ENCODE results near the gene DGKI. TPM values are rescaled to one million over a fixed set of nuclear protein-coding genes. Genes with fewer than 3 reads are reported as not detected.

Gene DGKI
- total and polyA plus RNA-seq, 9 of the 15 experiments (the other 6 are each of a cell fraction or from before 2014, with no cell fraction given) = 0.11 to 0.54 (median 0.15) TPM; not detected in 5

DNA sequence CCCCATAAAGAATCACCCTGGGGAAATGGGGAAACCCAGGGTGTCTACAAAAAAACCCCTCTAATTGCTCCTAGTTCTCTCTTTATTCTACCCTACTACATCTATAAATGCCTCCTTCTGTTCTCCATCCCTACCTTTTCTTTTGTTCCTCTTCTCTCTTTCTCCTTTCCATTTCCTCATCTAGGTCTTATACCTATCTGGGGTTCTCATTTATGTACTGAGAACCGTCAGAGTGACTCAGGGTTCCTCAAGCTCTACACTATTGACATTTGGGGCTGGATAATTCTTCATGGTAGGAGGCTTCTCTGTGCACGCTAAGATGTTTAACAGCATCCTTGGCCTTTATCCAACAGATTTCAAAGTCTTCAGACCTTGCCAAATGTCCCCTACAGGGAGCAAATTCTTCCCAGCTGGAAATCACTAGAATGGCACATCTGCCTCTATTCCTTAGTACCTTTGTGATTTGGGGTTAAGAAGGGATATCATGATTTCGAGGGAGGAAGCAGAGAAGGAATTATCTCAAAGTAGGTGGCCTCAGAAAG is 365.9 kb downstream of the DGKI start:
- no peak for TF ChIP-seq SETDB1 (IDR thresholded peaks at IDR 0.05; ENCODE audit: low read length)
- TF ChIP-seq PRPF4 (IDR thresholded peaks at IDR 0.05; ENCODE audit: insufficient read depth, low read depth, low read length, poor library complexity, severe bottlenecking) = no peak
- TF ChIP-seq, protein P1, sequence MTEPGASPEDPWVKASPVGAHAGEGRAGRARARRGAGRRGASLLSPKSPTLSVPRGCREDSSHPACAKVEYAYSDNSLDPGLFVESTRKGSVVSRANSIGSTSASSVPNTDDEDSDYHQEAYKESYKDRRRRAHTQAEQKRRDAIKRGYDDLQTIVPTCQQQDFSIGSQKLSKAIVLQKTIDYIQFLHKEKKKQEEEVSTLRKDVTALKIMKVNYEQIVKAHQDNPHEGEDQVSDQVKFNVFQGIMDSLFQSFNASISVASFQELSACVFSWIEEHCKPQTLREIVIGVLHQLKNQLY (CRISPR knock-in tag; conservative IDR thresholded peaks at IDR 0.05) = no peak
- TF ChIP-seq, protein P2, sequence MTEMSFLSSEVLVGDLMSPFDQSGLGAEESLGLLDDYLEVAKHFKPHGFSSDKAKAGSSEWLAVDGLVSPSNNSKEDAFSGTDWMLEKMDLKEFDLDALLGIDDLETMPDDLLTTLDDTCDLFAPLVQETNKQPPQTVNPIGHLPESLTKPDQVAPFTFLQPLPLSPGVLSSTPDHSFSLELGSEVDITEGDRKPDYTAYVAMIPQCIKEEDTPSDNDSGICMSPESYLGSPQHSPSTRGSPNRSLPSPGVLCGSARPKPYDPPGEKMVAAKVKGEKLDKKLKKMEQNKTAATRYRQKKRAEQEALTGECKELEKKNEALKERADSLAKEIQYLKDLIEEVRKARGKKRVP (CRISPR knock-in tag; IDR thresholded peaks at IDR 0.05) = no peak
- no peak for TF ChIP-seq HNRNPL (IDR thresholded peaks at IDR 0.05; ENCODE audit: low read depth, low read length)
- no peak for TF ChIP-seq CHD4 (IDR thresholded peaks at IDR 0.05; ENCODE audit: insufficient read depth, insufficient replicate concordance, low read depth, low read length, poor library complexity, severe bottlenecking)
- no peak for TF ChIP-seq MEIS2 (IDR thresholded peaks at IDR 0.05; ENCODE audit: partially characterized antibody)
- TF ChIP-seq MCM3 (IDR thresholded peaks at IDR 0.05) = no peak
- TF ChIP-seq ZNF316 (IDR thresholded peaks at IDR 0.05) = no peak
- CTCF ChIA-PET (ENCODE audit: low intra/inter-chr PET ratio) = no interaction called here

More for the DNA sequence above, 365.9 kb downstream of the DGKI start:
- ATAC-seq (no peak), DNase-seq (ENCODE audit: extremely low read depth in 1 of 4, low spot score in 3 of 4) (no peak), FAIRE-seq (no peak)
- no peaks in the 10 kb centered on the region for H4K20me1 ChIP-seq (replicated peaks; ENCODE audit: control insufficient read depth, insufficient read depth, low read length)
- POLR2A ChIA-PET = interaction anchor here (0.7 kb wide), 1 partner anchor 80 kb away, joined by 4 read pairs; no protein-coding TSS in a partner anchor
- no peaks in the 10 kb centered on the region for H3K9me1 ChIP-seq (ENCODE audit: control insufficient read depth, insufficient read depth, low read length)
- H2AFZ ChIP-seq (ENCODE audit: low read depth, low read length) = no peak overlapping the region
- intact Hi-C loops (cut with micrococcal nuclease) (no loop called here), in situ Hi-C loops (cut with MboI) (no loop called here)
- no peaks in the 10 kb centered on the region; the same call in 1 of the 2 replicates for H3K9me3 ChIP-seq (replicated peaks; ENCODE audit: control insufficient read depth, insufficient read depth, low read depth, low read length)
- H3K9ac ChIP-seq (ENCODE audit: insufficient read depth in 1 of 2, low read depth in 2 of 2, low read length in 2 of 2) = no peak overlapping the region
- BruUV-seq (replicated peaks) = no TSS peak
- no peak overlapping the region for H3K4me2 ChIP-seq (ENCODE audit: insufficient read depth, low read length)
- no peak overlapping the region for H3K27ac ChIP-seq (ENCODE audit: extremely low read depth, low read depth, low read length)
- no peaks in the 10 kb centered on the region for H3K79me2 ChIP-seq (ENCODE audit: control insufficient read depth, insufficient read depth, low read length)
- no peaks in the 10 kb centered on the region for H3K36me3 ChIP-seq (ENCODE audit: control insufficient read depth, insufficient read depth, low read length)
- no peak overlapping the region for H3K4me3 ChIP-seq
- H3K4me1 ChIP-seq (replicated peaks in 1 of 2; ENCODE audit: control insufficient read depth in 2 of 2, insufficient read depth in 2 of 2, low read length in 2 of 2) = no peaks in the 10 kb centered on the region
- 3% methylated on average over 3 of the region's 3 CpGs for WGBS (ENCODE audit: insufficient coverage, low coverage, missing lambda C conversion rate)
- H3K27me3 ChIP-seq (ENCODE audit: control insufficient read depth in 2 of 2, insufficient read depth in 2 of 2, low read length in 2 of 2) = no peaks in the 10 kb centered on the region
